ENCODE results near the gene RAB22A.

The RAB22A gene

DNA sequence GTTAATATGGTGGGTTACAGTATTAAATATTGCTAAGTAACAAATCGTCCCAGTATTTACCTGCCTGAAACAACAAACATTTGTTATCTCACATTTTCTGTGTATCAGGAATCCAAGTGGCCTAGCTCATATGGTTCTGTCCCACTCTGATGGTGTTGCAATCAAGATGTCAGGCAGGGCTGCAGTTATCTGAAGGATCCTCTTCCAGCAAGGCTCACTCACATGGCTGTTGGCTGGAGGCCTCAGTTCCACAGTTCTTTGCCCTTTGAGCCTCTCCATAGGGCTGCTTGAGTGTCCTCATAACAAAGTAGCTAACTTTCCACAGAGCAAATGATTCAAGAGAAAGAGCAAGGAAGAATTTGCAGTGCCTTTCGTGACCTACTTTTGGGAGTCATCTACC is 17.7 kb downstream of the RAB22A start:
- no peak for TF ChIP-seq CTCF (IDR thresholded peaks at IDR 0.05)
- no peaks in the 10 kb centered on the region for H3K9me3 Mint-ChIP-seq
- H3K4me3 Mint-ChIP-seq, result no peak overlapping the region
- H3K36me3 Mint-ChIP-seq (ENCODE audit: low read depth), result peaks cover 16% of the 10 kb centered on the region
- DNase-seq, result no peak
- H3K27ac Mint-ChIP-seq, result no peak overlapping the region
- H3K27me3 Mint-ChIP-seq (ENCODE audit: low read depth, poor library complexity), result no peaks in the 10 kb centered on the region
- no peaks in the 10 kb centered on the region for H3K4me1 Mint-ChIP-seq

DNA sequence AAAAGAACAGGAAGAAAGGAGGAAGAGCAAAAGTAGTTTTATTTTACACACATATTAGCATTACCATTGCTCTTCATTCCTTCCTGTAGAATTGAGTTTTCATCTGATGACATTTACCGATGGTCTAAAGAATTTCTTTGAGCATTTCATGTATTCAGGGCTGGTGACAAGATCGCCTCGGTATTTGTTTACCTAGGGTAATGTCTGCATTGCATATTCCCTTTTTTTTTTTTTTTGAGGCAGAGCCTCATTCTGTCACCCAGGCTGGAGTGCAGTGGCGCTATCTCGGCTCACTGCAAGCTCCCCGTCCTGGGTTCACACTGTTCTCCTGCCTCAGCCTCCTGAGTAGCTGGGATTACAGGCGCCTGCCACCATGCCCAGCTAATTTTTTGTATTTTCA is 19.3 kb downstream of the RAB22A start:
- Mint-ChIP-seq H3K9me3 (no peaks in the 10 kb centered on the region), H3K36me3 (ENCODE audit: low read depth) (peaks cover 27% of the 10 kb centered on the region), H3K27me3 (ENCODE audit: low read depth, poor library complexity) (no peaks in the 10 kb centered on the region), H3K27ac (no peak overlapping the region), H3K4me1 (no peaks in the 10 kb centered on the region), H3K4me3 (no peak overlapping the region)
- TF ChIP-seq CTCF (IDR thresholded peaks at IDR 0.05), result no peak
- no peak for DNase-seq

GRCh38 chr20:58329711-58330110 is 20.2 kb downstream of the RAB22A start:
- Mint-ChIP-seq H3K27ac (no peak overlapping the region), H3K4me3 (no peak overlapping the region), H3K27me3 (ENCODE audit: low read depth, poor library complexity) (no peaks in the 10 kb centered on the region), H3K4me1 (no peaks in the 10 kb centered on the region), H3K36me3 (ENCODE audit: low read depth) (peaks cover 27% of the 10 kb centered on the region), H3K9me3 (no peaks in the 10 kb centered on the region)
- no peak for TF ChIP-seq CTCF (IDR thresholded peaks at IDR 0.05)
- DNase-seq, result no peak

DNA sequence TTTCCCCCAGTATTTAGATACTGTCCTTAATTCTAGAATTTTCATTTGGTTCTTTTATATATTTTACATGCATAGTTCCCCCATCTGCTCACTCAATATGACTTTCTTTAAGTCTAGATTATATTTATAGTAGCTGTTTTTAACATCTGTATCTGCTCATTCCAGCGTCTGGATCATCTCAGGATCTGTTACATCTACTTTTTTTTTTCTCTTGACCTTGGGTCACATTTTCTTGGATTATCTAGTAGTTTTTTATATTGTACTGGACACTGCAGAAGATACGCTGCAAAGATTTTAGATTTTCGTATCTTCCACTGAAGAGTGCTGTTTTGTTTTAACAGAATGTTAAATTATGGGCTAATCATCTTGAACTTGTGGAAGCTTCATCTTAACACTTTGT is 20.7 kb downstream of the RAB22A start:
- no peak for TF ChIP-seq CTCF (IDR thresholded peaks at IDR 0.05)
- Mint-ChIP-seq H3K4me1 (no peaks in the 10 kb centered on the region), H3K36me3 (ENCODE audit: low read depth) (peaks cover 31% of the 10 kb centered on the region), H3K9me3 (no peaks in the 10 kb centered on the region), H3K27me3 (ENCODE audit: low read depth, poor library complexity) (no peaks in the 10 kb centered on the region), H3K4me3 (no peak overlapping the region), H3K27ac (no peak overlapping the region)
- no peak for DNase-seq

GRCh38 chr20:58330687-58331086 is 21.2 kb downstream of the RAB22A start:
- Mint-ChIP-seq H3K4me1 (no peaks in the 10 kb centered on the region), H3K27ac (no peak overlapping the region), H3K4me3 (no peak overlapping the region), H3K9me3 (no peaks in the 10 kb centered on the region), H3K27me3 (ENCODE audit: low read depth, poor library complexity) (no peaks in the 10 kb centered on the region), H3K36me3 (ENCODE audit: low read depth) (peaks cover 31% of the 10 kb centered on the region)
- DNase-seq, result no peak
- no peak for TF ChIP-seq CTCF (IDR thresholded peaks at IDR 0.05)

GRCh38 chr20:58331961-58332551 is 22.5 kb downstream of the RAB22A start:
- Mint-ChIP-seq H3K4me1 (no peaks in the 10 kb centered on the region), H3K27me3 (ENCODE audit: low read depth, poor library complexity) (no peaks in the 10 kb centered on the region), H3K36me3 (ENCODE audit: low read depth) (peaks cover 30% of the 10 kb centered on the region), H3K27ac (no peak overlapping the region), H3K9me3 (no peaks in the 10 kb centered on the region), H3K4me3 (no peak overlapping the region)
- TF ChIP-seq CTCF (IDR thresholded peaks at IDR 0.05), result no peak
- no peak for DNase-seq
